Anterior cingulate cortex (tissue), 58 donors: ENCODE results near the gene AOPEP.
"Not testable (repeated sequence)": the region's sequence is repeated elsewhere in the genome, so short reads cannot be mapped to it uniquely, and the experiment has no call there.

Experiments used
- DNase-seq, 58 donors: peaks; one replicate each; lab custom pipeline; 2025; lab: John Stamatoyannopoulos, UW

The AOPEP gene

DNA sequence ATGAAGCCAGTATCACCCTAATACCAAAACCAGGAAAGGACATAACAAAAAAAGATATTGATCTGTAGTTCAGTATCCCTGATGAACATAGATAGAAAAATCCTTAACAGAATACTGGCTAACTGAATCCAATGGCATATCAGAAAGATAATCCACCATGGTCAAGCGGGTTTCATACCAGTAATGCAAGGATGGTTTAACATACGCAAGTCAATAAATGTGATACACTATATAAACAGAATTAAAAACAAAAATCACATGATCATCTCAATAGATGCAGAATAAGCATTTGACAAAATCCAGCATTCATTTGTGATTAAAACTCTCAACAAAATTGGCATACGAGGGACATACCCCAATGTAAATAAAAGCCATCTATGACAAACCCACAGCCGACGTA is 110.9 kb downstream of the AOPEP start:
- no peak for DNase-seq

DNA sequence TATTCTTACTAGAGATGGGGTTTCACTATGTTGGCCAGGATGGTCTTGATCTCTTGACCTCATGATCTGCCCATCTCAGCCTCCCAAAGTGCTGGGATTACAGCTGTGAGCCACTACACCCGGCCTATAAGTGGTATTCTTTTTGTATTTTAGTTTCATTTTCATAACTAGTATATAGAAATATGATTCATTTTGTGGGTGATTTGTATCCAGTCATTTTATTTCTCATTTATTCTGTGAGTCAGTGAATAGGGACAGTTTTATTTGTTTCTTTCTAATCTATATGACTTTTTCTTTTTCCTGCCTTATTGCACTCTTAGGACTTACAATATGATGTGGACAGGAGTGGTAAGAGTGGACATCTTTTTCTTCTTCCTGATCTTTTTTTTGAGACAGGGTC is 112.9 kb downstream of the AOPEP start:
- DNase-seq = no peak

- DNase-seq = no peak
These were observed 114.2 kb downstream of the AOPEP start for GRCh38 chr9:94840738-94841137.

GRCh38 chr9:94843134-94843533 is 116.6 kb downstream of the AOPEP start:
- DNase-seq = no peak

DNA sequence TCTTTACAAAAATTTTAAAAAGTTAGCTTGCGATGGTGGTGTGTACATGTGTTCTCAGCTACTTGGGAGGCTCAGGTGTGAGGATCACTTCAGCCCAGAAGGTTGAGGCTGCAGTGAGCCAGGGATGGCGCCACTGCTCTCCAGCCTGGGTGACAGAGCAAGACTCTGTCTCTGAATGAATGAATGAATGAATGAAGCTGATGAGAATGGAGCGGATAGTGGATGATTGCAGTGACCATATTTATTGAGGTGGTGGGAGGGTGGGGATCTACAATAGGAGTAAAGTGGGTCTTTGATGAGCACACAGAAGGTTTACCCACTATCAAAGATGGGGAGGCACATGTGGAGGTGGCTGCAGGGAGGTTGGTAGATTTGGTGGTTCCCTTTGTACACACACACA is 120.2 kb downstream of the AOPEP start:
- no peak for DNase-seq

DNA sequence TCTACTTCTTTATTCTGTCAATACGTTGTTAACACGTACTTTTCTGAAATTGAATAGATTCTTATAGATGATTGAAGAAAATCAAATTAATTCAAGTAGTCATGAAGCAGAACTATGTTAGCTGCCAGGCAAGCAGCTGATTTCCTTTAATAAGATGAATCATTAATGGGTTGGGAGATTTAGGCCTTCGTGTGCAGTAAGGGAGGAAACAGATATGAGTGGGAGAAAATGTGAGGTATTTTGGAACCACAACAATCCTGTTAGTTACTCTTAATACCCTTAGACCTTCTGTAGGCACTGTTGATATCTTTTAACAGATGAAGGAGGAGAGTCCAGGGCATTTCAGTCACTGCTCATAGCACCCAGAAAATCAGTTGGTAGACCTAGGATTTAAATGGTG is 121.0 kb downstream of the AOPEP start:
- DNase-seq = no peak

- not testable (repeated sequence) for DNase-seq
These were observed 122.3 kb downstream of the AOPEP start for GRCh38 chr9:94848791-94849190.

DNA sequence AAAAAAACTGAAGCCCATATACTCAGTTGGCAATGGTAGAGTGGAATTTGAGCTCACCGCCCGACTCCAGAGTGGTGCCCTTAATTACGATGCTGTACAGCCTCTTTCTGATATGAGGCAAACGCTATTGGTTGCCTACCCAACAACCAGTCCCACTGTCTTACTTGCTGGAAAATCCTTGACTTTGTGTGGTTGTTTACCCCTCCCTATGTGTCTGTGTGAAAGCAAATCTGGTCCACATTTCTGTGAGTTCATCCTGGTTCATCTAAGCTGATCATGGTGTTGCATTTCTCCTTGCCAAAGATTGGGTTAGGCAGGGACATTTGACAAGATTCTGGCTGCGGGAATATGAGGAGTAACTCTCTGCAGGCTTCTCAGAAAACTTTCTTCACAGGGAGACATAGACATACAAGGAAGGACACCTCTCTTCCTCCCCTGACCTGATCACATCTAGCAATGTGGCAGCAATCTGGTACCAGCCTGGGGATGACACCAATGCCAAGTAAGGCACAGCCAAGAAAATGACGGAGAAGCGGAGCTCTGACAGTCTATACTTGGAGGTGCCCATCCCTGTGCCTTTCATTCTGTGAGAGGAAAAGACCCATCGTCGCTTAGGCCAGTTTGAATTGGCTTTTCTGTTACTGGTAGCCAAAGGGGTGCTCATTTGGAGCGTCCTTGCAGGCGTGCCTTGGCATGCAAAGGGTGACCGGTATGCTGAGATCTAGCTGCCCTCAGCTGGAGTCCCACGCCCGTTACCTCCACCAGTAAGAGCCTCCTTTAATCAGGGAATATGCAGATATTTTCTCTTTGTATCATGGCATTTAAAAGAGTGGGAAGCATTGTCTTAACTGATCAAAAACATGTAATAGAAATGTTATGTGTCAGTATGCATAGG is 124.3 kb downstream of the AOPEP start:
- DNase-seq = peak in 3 of 58 donors; percentile 11 to 20 (median 13)

GRCh38 chr9:94851467-94851866 is 125.0 kb downstream of the AOPEP start:
- DNase-seq = no peak

DNA sequence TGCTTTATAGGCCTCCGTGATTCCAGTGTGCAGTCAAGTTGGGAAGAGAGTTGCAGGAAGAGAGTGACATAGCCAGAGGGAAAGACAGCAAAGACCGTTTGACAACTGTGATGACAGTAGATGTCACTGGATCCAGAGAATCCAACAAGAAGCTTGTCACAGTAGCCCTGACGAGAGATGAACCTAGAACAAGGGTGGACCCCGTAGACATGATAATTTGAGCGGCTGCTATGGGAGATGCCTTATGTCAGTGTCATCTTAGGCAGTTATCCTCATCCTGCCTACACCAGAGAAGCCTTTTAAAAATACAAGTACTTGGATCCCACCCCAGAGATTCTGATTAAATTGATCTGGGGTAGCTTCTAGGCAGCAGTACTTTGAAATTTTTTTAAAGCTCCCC is 125.4 kb downstream of the AOPEP start:
- no peak for DNase-seq

DNA sequence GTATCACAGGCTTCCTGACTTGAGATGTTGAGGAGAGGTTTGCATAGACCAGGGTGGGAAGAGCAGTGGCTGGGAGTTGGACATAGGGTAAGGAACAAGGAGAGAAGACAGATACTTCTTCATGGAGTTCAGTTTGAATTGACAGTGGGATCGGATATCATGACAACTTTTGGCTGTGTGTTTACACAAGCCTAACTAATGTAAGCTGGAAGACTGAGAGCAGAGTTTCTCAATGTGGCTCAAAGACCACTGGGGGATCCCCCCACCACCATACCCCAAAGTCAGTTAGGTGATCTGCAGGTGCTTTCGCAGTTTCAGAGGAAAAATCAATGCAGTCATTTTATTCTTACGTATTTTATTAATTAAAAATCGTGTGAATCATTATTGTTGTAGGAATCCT is 125.9 kb downstream of the AOPEP start:
- DNase-seq = no peak

DNA sequence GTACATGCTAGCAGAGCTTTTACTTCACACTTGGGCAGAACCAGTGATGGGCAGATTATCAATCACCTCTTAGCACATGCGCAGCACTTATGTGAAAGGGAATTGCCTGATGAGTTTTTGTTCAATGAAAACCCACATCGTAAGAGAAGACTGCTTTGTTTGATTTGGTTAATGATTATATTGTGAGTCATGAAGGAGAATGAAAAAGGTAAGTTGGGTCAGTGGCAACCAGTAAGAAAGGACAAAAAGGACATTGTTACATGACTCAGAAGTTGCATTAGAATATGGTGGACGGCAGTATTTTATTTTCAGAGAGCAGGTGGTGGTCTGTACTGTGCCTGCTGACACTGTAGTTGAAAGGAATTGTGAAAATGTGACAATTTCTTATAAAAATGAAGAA is 127.4 kb downstream of the AOPEP start:
- no peak for DNase-seq

DNA sequence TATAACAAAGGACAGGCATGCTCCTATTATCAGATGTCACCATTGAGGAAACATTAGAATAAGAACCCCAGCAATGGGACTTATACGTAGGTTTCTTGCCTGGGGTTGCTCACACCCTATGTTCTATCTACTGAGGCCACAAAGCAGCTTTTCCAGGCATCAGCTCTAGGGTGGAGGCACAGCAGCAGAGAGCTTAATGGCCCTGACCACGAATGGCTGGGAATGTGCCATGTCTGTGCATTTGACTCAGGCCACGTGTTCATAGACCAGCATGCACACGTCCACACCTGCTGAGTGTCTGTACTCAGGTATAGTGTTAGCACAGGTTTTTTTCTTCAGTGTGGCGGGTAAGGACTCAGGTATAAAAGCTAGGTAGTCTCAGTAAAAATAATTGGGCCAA is 129.4 kb downstream of the AOPEP start:
- DNase-seq = no peak

DNA sequence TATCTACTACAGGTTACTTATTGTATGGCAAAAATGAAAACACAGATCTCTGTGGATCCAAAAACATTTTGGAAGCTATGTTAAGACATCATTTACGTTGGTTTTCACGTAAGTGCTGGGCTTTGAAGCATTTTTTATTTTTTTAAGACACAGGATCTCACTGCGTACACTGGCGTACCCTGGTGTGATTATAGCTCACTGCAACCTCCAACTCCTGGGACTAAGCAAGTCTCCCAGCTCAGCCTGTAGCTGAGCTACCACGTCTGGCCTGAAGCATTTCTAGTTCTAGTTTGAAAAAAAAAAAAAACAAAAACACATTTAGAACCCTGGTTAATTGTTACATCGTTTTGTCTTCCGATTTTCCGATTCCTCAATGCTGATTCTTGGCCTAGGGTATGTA is 131.3 kb downstream of the AOPEP start:
- no peak for DNase-seq

DNA sequence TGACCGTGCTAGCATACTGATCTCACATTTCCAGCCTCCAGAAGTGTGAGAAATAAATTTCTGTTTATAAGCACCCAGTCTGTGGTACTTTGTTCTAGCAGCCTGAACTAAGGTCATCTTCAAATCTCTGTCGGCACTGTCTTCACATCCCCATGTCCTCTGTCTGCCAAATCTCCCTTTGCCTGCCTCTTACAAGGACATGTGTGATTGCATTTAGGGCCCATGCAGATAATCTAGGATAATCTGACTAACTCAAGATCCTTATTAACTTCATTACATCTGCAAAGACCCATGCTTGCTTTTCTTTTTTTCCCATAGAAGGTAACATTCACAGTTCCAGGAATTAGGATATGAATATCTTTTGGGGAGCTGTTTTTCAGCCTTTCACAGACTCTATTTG is 132.7 kb downstream of the AOPEP start:
- no peak for DNase-seq

DNA sequence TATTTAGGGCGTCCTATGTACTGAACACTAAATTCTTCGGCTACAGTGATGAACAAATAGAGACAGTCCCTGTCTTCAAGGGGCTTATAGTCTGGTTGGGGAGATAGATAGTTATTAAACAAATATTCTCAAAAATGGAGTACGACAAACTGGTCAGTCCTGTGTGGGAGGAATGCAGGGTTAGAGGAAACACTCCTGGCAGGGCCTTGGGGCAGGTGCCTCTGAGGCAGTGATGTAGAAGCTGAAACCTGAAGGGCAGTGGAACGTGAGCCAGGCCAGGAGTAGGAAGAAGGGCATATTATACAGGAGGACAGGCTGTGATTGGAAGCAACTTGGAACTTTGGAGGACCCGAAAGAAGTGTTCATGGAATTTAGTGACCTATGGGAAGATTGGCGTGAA is 133.4 kb downstream of the AOPEP start:
- no peak for DNase-seq

GRCh38 chr9:94860678-94861588 is 134.4 kb downstream of the AOPEP start:
- peak in 1 of 58 donors; percentile 12 for DNase-seq

GRCh38 chr9:94861589-94862272 is 135.2 kb downstream of the AOPEP start:
- DNase-seq = no peak

- DNase-seq = no peak
These were observed 137.7 kb downstream of the AOPEP start for GRCh38 chr9:94864196-94864595.

DNA sequence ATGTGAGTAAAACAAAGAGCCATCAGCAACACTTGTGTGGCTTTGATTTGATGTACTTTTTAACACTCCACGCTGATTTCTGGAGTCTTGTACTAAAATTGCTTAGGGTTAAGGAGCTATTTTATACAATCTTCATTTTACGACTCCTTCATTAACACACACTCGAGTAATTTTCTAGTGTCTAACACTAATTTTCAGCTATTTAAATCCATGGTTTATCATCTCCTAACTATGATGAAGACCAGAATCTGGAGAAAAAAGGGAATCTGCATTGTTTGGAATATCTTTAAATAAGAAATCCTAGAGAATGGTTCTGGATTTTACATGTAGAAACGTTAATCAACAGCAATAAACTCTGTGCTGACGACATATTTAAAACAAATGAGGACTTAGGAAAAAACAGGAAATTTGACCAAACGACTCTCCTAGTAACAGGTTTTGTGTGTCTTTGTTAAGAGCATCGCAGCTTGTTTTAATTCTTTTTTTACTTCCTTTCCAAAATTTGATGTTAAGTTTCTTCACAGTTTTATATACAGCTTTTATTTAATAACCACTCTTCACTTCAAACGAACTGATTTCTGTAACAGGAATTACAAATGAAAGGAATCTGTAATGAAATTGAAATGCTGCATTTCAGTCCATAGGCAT is 138.5 kb downstream of the AOPEP start:
- DNase-seq = no peak
